Caco-2 (cell line): ENCODE measurements around the gene TSHZ1. TPM values are rescaled to one million over a fixed set of nuclear protein-coding genes. Genes with fewer than 3 reads are reported as not detected.

Experiments used
- BruUV-seq: library from RNA; stranded (reverse); fragments of 400-500 nt; replicated peaks from 2 replicates; lab custom pipeline; 2021; lab: Mats Ljungman, UMichigan
- CTCF ChIA-PET: fragments of 300-600 bp; sonication (Branson Sonifier 250); formaldehyde crosslinking; loops from one replicate; lab custom pipeline; 2022; ENCODE audit warnings: antibody characterized with exemption; lab: Charles Lee
- POLR2A ChIA-PET: fragments of 300-600 bp; sonication (Branson Sonifier 250); formaldehyde crosslinking; loops from one replicate; lab custom pipeline; 2022; ENCODE audit warnings: antibody characterized with exemption; lab: Charles Lee
- DNase-seq, 2 experiments: peaks; one replicate each; pipeline versions ENCODE4 v3.0.0 to v3.0.0-alpha.2; 2020 to 2022
- H3K27me3 ChIP-seq: replicated peaks from 2 replicates; pipeline ENCODE4 v1.6.0; 2011; ENCODE audit warnings: low read length; ENCODE audit not compliant: control insufficient read depth, insufficient read depth
- H3K36me3 ChIP-seq: 2 replicates; pipeline ENCODE4 v1.5.1; 2011; ENCODE audit warnings: low read length; ENCODE audit not compliant: control insufficient read depth, insufficient read depth
- H3K4me1 ChIP-seq: fragments of 250-450 bp; sonication (Bioruptor Pico); 2 replicates; pipeline ENCODE4 v1.5.1; 2020; ENCODE audit warnings: mild to moderate bottlenecking
- H3K4me3 ChIP-seq: 2 replicates; pipeline ENCODE4 v1.5.1; 2011; ENCODE audit warnings: low read depth, mild to moderate bottlenecking, control low read depth, low read length
- H3K9me3 ChIP-seq: fragments of 250-450 bp; sonication (Bioruptor Pico); 2 replicates; pipeline ENCODE4 v1.5.1; 2020; ENCODE audit warnings: mild to moderate bottlenecking, moderate library complexity
- H3K27ac Mint-ChIP-seq: one replicate; pipeline ENCODE4 v1.8.0; 2022; ENCODE audit warnings: mixed read lengths; ENCODE audit not compliant: unreplicated experiment
- H3K27me3 Mint-ChIP-seq: one replicate; pipeline ENCODE4 v1.8.0; 2022; ENCODE audit warnings: mixed read lengths; ENCODE audit not compliant: insufficient read depth, unreplicated experiment
- H3K36me3 Mint-ChIP-seq: one replicate; pipeline ENCODE4 v1.8.0; 2022; ENCODE audit warnings: mild to moderate bottlenecking, mixed read lengths; ENCODE audit not compliant: insufficient read depth, unreplicated experiment
- H3K4me1 Mint-ChIP-seq: one replicate; pipeline ENCODE4 v1.8.0; 2022; ENCODE audit warnings: low read depth, mixed read lengths; ENCODE audit not compliant: unreplicated experiment
- H3K4me3 Mint-ChIP-seq: one replicate; pipeline ENCODE4 v1.8.0; 2022; ENCODE audit warnings: mild to moderate bottlenecking, moderate library complexity, mixed read lengths; ENCODE audit not compliant: unreplicated experiment
- H3K9me3 Mint-ChIP-seq: one replicate; pipeline ENCODE4 v1.8.0; 2022; ENCODE audit warnings: mixed read lengths; ENCODE audit not compliant: unreplicated experiment
- intact Hi-C: fragments of 100-400 bp; cut with micrococcal nuclease; formaldehyde crosslinking; loops from one replicate; pipeline ENCODE4 v1.10.0; 2022; ENCODE audit not compliant: unreplicated experiment
- total RNA-seq: library from RNA; stranded (reverse); gene quantifications from 2 replicates; pipeline ENCODE4 v1.2.3, GENCODE V29; 2022
- TF ChIP-seq, protein P1 (sequence below), 2 experiments: fragments of 200-600 bp in 1 of 2; IDR thresholded peaks; 1 replicate in 1 of 2; 2 replicates in 1 of 2; pipeline versions ENCODE4 v1.5.1 to v1.8.0; 2011 to 2022; ENCODE audit warnings: antibody characterized with exemption in 1 of 2, control low read depth in 1 of 2, inconsistent platforms in 1 of 2, low read depth in 1 of 2, low read length in 1 of 2, mild to moderate bottlenecking in 1 of 2, moderate library complexity in 1 of 2; ENCODE audit not compliant: insufficient read depth in 1 of 2, severe bottlenecking in 1 of 2, unreplicated experiment in 1 of 2

TSHZ1 gene
- total RNA-seq, 1 experiment from 2014 or later: 4.4 TPM

DNA sequence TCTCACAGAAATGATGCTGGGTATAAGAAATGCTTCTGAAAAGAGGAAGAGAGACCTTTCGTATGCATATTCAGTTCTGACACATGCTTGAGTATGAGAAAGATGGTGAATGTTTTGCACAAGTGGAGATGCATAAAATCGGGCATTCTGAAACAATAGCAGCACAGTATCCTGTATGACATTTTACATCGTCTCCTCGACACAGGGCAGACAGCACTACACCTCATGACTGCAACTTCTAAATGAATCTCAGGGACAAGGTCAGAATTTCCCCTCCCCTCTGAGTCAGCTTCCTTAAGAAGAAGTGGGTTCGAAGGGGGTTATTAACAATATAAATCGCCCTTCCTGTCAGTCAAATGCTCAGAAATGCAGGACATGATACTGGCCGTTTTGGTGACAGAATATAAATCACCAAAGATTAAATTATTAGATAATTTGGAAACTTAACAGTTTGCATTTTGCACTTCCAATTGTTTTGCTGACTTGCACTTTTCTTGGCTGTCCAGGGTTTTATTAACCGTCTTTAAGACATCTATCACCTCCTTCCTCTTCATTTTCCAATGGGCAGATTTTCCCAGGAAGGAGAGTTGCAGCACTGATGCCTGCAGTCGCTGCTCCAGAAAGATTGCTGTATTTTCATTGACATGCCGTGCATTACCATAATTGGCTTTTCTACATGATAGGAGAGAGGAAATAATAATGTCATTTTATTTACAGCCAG is 57.2 kb downstream of the TSHZ1 start:
- no peaks in the 10 kb centered on the region for H3K27me3 Mint-ChIP-seq
- no peaks in the 10 kb centered on the region for H3K36me3 Mint-ChIP-seq
- Histone ChIP-seq H3K4me1 (no peaks in the 10 kb centered on the region), H3K27me3 (no peaks in the 10 kb centered on the region), H3K4me3 (no peak overlapping the region), H3K9me3 (no peaks in the 10 kb centered on the region), H3K36me3 (no peaks in the 10 kb centered on the region)
- no peak for DNase-seq
- no peaks in the 10 kb centered on the region for H3K9me3 Mint-ChIP-seq
- POLR2A ChIA-PET: no interaction called here
- no peaks in the 10 kb centered on the region for H3K4me1 Mint-ChIP-seq
- CTCF ChIA-PET: no interaction called here
- intact Hi-C loops: no loop called here
- TF ChIP-seq, protein P1, sequence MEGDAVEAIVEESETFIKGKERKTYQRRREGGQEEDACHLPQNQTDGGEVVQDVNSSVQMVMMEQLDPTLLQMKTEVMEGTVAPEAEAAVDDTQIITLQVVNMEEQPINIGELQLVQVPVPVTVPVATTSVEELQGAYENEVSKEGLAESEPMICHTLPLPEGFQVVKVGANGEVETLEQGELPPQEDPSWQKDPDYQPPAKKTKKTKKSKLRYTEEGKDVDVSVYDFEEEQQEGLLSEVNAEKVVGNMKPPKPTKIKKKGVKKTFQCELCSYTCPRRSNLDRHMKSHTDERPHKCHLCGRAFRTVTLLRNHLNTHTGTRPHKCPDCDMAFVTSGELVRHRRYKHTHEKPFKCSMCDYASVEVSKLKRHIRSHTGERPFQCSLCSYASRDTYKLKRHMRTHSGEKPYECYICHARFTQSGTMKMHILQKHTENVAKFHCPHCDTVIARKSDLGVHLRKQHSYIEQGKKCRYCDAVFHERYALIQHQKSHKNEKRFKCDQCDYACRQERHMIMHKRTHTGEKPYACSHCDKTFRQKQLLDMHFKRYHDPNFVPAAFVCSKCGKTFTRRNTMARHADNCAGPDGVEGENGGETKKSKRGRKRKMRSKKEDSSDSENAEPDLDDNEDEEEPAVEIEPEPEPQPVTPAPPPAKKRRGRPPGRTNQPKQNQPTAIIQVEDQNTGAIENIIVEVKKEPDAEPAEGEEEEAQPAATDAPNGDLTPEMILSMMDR (IDR thresholded peaks at IDR 0.05; ENCODE audit: insufficient read depth in 1 of 2, low read depth in 1 of 2, low read length in 1 of 2, severe bottlenecking in 1 of 2, unreplicated experiment in 1 of 2): no peak
- BruUV-seq: no TSS peak
- no peak overlapping the region for H3K4me3 Mint-ChIP-seq
- no peak overlapping the region for H3K27ac Mint-ChIP-seq

DNA sequence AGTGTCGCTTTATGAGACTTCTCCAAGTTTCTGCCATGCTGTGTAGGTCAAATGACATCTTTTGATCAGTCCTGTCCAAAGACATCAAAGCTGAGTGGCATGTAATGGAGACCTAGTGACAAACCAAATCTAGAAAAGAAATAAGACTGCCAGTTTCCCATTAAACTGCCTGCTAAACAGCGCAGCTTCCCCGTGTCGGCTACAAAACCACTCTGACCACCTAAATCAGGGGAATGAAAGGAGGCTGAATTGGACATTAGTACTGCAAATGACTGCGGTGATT is 57.7 kb downstream of the TSHZ1 start:
- H3K36me3 Mint-ChIP-seq: no peaks in the 10 kb centered on the region
- H3K27ac Mint-ChIP-seq: no peak overlapping the region
- no peaks in the 10 kb centered on the region for H3K9me3 Mint-ChIP-seq
- Histone ChIP-seq H3K27me3 (no peaks in the 10 kb centered on the region), H3K9me3 (no peaks in the 10 kb centered on the region), H3K4me3 (no peak overlapping the region), H3K36me3 (no peaks in the 10 kb centered on the region), H3K4me1 (no peaks in the 10 kb centered on the region)
- no TSS peak for BruUV-seq
- H3K4me1 Mint-ChIP-seq: no peaks in the 10 kb centered on the region
- H3K4me3 Mint-ChIP-seq: no peak overlapping the region
- POLR2A ChIA-PET: no interaction called here
- no peaks in the 10 kb centered on the region for H3K27me3 Mint-ChIP-seq
- intact Hi-C loops: no loop called here
- no peak for DNase-seq
- CTCF ChIA-PET: no interaction called here
- TF ChIP-seq, protein P1 (IDR thresholded peaks at IDR 0.05; ENCODE audit: insufficient read depth in 1 of 2, low read depth in 1 of 2, low read length in 1 of 2, severe bottlenecking in 1 of 2, unreplicated experiment in 1 of 2): no peak

DNA sequence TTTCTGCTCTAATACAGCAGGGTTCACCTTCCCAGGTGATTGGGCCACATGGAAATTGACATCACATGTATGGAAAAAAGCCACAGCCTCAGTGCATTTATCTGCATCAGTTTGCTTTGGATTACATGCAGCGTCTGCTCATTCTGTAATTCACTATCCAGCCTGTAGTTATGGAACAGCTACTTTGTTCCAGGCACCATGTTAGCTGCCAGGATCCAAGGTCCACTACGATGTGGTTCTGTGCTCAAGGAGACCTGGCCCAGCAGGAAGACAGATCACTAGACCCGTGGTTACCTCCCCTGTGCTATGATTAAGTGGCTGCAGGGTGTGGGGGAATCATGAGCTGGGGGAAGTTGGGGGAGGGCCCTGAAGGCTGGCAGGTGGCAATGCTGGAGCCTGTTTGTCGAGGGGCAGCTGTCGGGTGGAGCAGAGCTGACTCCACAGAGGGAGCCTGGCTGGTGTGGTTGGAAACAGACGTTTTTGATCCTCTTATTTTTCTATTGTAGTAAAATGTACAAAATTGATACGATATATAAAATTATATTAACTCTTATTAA is 58.6 kb downstream of the TSHZ1 start:
- Mint-ChIP-seq H3K36me3 (no peaks in the 10 kb centered on the region), H3K4me3 (no peak overlapping the region), H3K4me1 (no peaks in the 10 kb centered on the region), H3K27ac (no peak overlapping the region), H3K27me3 (no peaks in the 10 kb centered on the region), H3K9me3 (no peaks in the 10 kb centered on the region)
- no peaks in the 10 kb centered on the region for H3K4me1 ChIP-seq
- no peaks in the 10 kb centered on the region for H3K36me3 ChIP-seq
- no peaks in the 10 kb centered on the region for H3K27me3 ChIP-seq
- ChIA-PET CTCF (no interaction called here), POLR2A (no interaction called here)
- H3K4me3 ChIP-seq: no peak overlapping the region
- TF ChIP-seq, protein P1 (IDR thresholded peaks at IDR 0.05; ENCODE audit: insufficient read depth in 1 of 2, low read depth in 1 of 2, low read length in 1 of 2, severe bottlenecking in 1 of 2, unreplicated experiment in 1 of 2): no peak
- no peaks in the 10 kb centered on the region for H3K9me3 ChIP-seq
- no peak for DNase-seq
- BruUV-seq: no TSS peak
- intact Hi-C loops: no loop called here
